Astrocyte of the spinal cord (primary cell): ENCODE results near the gene MXD1.

ENCODE experiments used
- DNase-seq: peaks from one replicate; pipeline ENCODE4 v3.0.0; 2011; ENCODE audit warnings: low read depth, low spot score
- H3K4me3 ChIP-seq: 2 replicates; pipeline ENCODE4 v1.5.1; 2011; ENCODE audit warnings: low read depth, mild to moderate bottlenecking, low read length, moderate library complexity
- in situ Hi-C: cut with HindIII; loops from 2 replicates; pipeline ENCODE4 v1.10.0; 2017; ENCODE audit warnings: low sequenced_read_pairs
- TF ChIP-seq, protein P1 (sequence below): IDR thresholded peaks from 2 replicates; pipeline ENCODE4 v1.5.1; 2012; ENCODE audit warnings: low read depth, mild to moderate bottlenecking, low read length, inconsistent platforms

Gene MXD1

DNA sequence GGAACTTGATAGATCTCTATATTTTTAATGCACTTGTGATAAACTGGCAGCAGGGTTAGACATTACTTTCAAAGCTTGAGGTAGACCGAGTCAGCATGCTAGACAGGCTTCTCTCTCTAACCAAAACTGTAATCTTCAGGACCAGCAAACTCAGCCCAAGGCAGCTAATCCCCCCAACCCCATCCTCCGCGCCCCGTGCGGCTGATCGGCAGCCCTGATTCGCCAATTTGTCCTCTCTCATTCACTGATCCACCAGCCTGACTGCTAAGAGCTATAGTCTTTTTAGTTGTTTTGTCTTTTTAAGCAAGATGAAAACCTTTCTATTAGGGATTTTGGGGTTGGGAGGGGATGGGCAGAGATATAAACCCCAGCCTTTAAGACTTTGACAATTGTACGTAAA is 25.8 kb downstream of the MXD1 start:
- TF ChIP-seq, protein P1, sequence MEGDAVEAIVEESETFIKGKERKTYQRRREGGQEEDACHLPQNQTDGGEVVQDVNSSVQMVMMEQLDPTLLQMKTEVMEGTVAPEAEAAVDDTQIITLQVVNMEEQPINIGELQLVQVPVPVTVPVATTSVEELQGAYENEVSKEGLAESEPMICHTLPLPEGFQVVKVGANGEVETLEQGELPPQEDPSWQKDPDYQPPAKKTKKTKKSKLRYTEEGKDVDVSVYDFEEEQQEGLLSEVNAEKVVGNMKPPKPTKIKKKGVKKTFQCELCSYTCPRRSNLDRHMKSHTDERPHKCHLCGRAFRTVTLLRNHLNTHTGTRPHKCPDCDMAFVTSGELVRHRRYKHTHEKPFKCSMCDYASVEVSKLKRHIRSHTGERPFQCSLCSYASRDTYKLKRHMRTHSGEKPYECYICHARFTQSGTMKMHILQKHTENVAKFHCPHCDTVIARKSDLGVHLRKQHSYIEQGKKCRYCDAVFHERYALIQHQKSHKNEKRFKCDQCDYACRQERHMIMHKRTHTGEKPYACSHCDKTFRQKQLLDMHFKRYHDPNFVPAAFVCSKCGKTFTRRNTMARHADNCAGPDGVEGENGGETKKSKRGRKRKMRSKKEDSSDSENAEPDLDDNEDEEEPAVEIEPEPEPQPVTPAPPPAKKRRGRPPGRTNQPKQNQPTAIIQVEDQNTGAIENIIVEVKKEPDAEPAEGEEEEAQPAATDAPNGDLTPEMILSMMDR: no peak
- DNase-seq: no peak
- in situ Hi-C loops: no loop called here
- H3K4me3 ChIP-seq: no peak overlapping the region

DNA sequence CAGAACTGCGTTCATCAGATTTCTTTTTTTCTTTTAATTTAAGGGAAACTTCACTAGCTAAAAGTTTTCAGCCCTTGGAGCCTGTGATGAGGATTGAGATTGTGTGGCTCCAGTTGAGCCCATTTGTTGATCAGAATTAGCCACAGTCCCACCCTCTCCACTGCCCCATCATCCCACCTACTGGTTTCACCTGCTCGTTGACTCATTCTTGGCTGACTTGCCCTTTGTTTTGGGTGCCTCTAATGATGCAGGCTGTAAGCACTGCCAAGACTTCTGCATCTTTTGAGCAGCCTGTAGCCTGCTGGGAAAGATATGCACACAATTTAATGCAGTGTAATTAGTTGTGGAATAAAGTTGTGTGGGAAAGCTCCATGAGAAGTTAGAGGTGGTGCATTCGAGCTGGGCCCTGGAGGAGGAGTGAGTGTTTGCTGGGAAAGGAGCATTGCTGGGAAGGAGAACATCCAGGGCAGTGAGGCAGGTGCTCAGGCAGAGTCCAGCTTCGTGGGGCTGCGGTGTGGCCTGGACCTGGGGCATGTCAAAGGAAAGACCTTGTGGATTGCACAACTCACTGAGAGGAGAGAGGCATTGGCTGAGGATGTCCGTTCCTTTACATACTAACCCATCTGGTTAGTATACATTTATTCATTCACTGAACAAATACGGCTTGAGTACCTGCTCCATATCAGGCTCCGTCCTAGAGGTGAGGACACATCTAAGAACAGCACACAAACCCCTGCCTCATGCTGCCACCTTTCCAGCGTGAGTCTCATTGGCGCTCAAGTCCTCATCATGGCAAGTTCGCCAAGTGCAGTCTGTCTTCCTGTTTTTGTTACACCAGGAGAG is 28.3 kb downstream of the MXD1 start:
- H3K4me3 ChIP-seq: no peak overlapping the region
- no peak for DNase-seq
- TF ChIP-seq, protein P1: no peak
- in situ Hi-C loops: no loop called here

DNA sequence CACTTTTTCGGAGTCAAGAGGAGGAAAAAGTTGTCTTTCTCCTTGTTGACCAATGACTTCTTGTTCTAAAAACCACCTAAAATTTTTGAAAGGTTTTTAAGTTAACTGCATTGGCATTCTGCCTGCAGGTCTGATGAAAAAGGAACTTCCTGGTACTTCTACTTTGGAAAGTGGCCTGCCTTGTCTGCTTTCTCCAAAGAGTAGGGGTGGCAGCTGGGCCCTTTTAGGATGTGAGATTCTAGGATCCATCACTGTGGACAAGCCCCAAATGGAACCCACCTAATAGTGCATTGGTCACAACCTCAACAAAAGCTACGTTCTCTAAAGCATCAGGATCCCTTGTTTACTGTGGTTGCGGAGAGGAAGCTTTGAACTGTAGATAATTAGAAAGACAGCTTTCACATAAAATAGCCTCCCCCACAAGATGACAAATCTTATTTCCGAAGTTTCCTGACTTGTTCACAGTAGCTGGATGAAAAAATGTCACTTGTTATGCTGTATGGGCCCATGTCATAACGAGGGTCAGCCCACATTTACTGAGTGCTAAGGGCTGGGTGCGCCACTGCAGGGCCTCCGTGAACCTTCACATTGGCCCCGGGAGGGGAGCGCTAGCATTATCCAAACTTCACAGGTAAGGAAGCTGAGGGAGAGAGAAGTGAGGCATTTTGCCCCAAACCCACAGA is 29.1 kb downstream of the MXD1 start:
- TF ChIP-seq, protein P1: no peak
- in situ Hi-C loops: no loop called here
- no peak overlapping the region for H3K4me3 ChIP-seq
- no peak for DNase-seq

DNA sequence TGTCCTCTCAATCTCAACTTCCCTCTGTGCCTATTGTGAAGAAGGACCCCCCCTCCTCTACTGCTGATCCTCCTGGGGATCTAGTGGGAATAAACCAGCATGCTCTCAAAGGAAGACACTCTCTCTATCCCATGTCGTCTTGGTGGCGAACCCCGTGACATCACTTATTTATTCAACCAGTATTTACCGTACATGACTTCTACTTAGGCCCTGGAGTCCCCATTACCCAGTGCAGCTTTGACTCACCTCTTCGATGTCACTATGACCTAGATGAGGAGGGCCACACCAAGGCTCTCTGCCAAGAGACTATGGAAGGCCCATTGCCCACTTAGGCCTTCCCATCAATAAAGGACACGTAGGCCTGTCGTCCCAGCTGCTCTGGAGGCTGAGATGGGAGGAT is 29.8 kb downstream of the MXD1 start:
- no peak overlapping the region for H3K4me3 ChIP-seq
- no peak for DNase-seq
- in situ Hi-C loops: no loop called here
- TF ChIP-seq, protein P1: no peak

DNA sequence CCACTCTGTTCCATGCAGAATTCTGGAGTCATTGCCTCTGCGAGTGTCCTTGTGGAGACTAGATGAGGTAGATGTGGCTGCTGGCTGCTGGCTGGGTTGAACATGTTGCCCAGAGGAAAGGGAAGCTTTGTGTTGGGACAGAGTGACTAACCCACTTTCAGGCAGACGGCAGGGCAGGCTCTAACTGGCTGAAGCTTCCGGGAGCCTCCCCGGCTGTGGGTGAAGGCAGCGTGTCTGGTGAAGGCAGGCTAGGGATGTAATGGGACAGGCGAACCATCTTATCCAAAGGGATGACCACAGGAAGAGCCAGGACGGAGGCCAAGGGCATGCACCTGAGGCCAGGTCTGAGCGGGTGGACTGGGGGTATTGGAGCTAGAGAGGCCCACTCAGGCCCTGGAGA is 30.5 kb downstream of the MXD1 start:
- in situ Hi-C loops: no loop called here
- DNase-seq: no peak
- TF ChIP-seq, protein P1: no peak
- no peak overlapping the region for H3K4me3 ChIP-seq

DNA sequence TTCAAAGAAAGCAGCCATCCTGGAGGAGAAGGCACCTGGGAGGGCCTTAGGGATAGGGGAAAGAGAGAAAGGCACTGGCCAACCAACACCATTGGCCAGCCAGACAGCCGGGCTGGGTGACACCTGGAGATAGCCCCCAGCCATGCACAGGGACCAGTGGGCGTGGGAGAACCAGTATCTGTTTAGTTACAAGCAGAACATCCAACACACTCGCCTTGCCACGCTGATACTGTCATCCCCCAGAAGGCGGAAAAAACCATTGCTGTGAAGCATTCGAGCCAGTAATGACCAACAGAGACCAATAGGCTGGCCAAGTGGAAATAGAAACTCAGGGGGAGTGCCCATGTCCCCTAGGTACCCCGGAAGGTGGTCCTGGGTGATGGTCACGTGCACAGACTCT is 31.0 kb downstream of the MXD1 start:
- in situ Hi-C loops: no loop called here

More for the DNA sequence above, 31.0 kb downstream of the MXD1 start:
- no peak overlapping the region for H3K4me3 ChIP-seq
- TF ChIP-seq, protein P1: no peak
- no peak for DNase-seq
